GM12872 (cell line): ENCODE measurements around the gene HRAS.

Source experiments
- CTCF ChIP-seq: IDR thresholded peaks from 3 replicates; pipeline ENCODE4 v1.5.1; 2011; ENCODE audit warnings: low read depth, mild to moderate bottlenecking, low read length, moderate library complexity; ENCODE audit not compliant: insufficient read depth

HRAS gene

DNA sequence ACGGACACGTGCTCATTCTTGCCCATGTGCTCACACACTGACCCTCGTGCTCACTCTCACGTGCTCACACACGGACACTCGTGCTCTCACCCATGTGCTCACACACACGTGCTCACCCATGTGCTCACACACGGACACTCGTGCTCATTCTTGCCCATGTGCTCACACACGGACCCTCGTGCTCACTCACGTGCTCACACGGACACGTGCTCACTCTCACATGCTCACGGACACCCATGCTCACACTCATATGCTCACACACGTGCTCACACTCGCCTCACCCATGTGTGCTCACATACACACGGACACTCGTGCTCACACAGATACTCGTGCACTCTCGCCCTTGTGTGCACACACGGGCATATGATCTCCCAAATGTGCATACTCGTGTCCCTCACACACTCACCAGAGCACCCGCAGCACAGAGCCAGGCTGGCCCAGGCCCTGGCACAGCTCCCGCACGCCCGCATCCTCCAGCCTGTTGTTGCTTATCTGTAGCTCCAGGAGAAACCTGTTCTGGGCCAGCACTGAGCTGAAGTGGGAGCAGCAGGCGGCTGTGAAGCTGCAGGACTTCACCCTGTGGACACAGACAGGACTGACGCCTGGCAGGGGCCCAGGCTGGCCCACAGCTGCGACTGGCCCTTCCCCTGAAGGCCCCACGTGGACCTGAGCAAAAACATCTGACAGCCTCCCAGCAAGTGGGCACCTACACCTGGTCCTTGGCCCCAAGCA lies 37.6 kb downstream of the HRAS start:
- no peak for TF ChIP-seq CTCF

DNA sequence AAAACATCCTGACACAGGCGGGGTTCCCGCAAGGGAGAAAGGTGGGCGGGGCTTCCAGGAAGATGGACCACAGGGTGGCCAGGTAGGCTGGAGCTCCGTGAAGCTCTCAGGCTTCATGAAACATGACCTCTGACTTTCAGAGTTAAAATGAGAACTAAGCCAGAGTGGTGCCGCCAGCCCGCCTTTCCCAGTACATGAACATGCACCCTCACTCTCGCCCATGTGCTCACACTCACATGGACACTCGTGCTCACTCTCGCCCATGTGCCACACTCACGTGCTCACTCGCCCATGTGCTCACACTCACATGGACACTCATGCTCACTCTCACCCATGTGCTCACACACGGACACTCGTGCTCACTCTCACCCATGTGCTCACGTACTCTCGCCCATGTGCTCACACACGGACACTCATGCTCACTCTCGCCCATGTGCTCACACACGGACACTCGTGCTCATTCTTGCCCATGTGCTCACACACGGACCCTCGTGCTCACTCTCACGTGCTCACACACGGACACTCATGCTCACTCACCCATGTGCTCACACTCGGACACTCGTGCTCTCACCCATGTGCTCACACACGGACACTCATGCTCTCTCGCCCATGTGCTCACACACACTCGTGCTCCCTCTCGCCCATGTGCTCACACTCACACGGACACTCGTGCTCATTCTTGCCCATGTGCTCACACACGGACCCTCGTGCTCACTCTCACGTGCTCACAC lies 38.4 kb downstream of the HRAS start:
- no peak for TF ChIP-seq CTCF

DNA sequence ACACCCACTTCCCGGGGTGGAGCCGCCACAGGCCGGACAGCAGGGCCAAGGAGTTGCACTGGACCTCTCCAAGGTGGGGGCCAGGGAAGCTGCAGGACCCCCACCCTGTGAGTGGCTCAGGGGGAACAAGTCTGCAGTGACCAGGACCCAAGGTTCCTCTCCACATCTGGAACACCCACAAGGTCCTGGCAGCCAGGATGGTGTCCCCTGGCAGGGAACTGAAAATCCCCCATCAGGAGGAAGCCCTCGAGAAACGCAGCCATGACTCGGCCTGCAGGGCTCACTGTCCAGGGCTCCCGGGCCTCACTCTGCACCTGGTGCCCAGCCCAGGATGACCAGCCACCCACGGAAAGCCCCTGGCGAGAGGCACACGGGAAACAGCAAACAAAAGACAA lies 39.8 kb downstream of the HRAS start:
- no peak for TF ChIP-seq CTCF

DNA sequence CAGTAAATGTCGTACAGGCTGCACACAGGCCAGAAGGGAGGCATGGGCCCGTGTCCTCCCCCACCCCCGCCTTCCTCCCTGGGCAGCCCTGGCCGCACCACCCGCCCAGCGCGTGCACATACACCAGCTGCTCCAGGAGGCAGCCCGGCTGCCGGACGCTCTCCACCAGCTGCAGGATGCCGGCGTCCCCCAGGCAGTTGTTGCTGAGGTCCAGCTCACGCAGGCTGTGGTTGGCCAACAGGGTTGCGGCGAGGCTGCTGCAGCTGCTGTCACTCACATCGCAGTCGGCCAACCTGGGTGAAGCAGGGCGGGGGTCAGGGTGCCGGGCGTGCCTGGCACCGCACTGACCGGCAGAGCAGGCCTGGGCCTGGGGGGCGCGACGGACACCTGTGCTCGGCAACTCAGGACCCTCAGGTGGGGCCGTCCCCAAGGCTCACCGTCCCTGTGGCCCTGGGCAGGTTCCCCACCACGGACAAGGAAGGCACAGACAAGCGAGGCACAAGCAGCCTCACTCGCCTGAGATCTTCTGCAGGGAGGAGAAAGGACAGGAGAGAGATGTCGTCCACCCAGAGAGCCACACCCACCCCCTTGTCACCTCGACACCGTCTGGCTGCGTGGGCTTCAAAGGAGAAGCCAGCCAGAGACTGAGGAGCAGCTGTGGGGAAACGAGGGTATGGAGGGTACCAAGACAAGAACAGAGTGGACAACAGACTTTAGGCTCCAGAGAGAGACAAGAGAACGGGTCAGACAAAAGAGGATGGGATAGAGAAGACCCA lies 40.4 kb downstream of the HRAS start:
- no peak for TF ChIP-seq CTCF

DNA sequence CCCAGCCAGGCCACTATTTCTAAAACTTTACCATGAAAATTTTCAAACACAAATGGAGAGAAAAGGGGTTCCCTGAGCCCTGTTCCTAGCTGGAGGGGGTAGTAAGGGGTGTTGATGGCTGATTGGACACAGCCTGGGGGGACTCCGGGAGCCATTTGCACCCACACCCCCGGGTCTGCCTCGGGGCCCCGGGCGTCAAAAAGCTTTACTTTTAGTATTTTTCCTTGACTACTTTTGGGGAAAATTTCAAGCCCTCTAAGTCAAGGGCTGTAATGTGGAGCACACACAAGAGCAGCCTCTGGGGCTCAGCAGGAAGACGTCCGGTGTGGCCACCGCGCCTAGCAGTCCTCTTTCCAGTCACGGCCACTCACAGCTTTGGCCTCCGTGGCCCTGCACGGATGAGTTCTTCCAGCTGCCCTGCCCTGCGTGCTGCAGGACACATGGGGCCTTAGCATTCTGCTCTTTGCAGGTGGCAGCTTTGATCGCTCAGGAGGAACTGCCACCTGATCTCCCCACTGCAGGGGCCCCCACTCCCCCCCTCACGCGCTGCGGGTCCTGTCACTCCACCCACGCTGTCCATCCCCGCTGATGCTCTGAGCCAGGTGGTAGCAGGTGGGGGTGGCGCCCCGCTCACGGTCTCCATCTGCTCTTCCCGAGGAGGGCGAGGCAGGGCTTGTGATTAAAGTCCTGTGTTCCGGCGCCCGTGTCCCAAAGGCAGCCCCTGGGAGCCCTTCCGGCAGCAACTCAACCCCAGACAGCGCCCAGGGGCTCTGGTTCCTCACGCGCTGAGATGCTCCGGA lies 42.7 kb downstream of the HRAS start:
- TF ChIP-seq CTCF: no peak

- no peak for TF ChIP-seq CTCF
Measured at GRCh38 chr11:491358-491757, 44.0 kb downstream of the HRAS start.

DNA sequence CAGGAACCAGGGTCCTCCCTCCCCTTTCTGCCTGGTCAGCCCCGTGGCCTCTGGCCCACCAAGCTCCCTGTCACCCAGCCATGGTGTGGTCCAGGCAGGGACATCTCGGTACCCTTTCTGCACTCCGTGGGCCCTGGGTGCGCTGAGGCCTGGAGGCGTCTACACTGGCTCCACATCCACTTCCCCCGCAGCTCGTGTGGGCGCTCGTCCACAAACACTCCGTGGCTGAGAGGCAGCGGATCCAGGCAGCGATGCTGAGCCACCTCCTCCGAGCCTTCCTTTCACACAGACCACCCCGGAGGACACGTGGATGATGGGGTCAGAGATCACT lies 44.5 kb downstream of the HRAS start:
- TF ChIP-seq CTCF: no peak
